Activated CD4-positive, alpha-beta T cell treated with anti-CD3 and anti-CD28 coated beads, Interleukin-2, amount 50 U/mL, for 16 hours (primary cell): ENCODE results near the gene UCN2.
"Not testable (repeated sequence)": the region's sequence is repeated elsewhere in the genome, so short reads cannot be mapped to it uniquely, and the experiment has no call there.

Experiments used
- DNase-seq: peaks from one replicate; pipeline ENCODE4 v3.0.0-alpha.2; 2020

UCN2 gene

GRCh38 chr3:48560648-48561018 is 2.9 kb downstream of the UCN2 start:
- DNase-seq: no peak

GRCh38 chr3:48558493-48559134 is 5.0 kb downstream of the UCN2 start:
- no peak for DNase-seq

- DNase-seq: peak; percentile 100
These were observed 6.6 kb downstream of the UCN2 start, which contains the start of gene PFKFB4 for GRCh38 chr3:48556796-48557626. PFKFB4 (minus strand) TSS chr3:48556803; CDS start chr3:48556777, 26 bp downstream.

- no peak for DNase-seq
These were observed 7.4 kb downstream of the UCN2 start for GRCh38 chr3:48555949-48556795.

GRCh38 chr3:48555231-48555948 is 8.2 kb downstream of the UCN2 start:
- no peak for DNase-seq

GRCh38 chr3:48553886-48554845 is 9.4 kb downstream of the UCN2 start:
- no peak for DNase-seq

GRCh38 chr3:48553361-48553760 is 10.2 kb downstream of the UCN2 start:
- DNase-seq: no peak

GRCh38 chr3:48552111-48552951 is 11.2 kb downstream of the UCN2 start:
- no peak for DNase-seq

- DNase-seq: not testable (repeated sequence)
These were observed 11.9 kb downstream of the UCN2 start for GRCh38 chr3:48551651-48552050.

- peak; percentile 86 for DNase-seq
These were observed 14.6 kb downstream of the UCN2 start for GRCh38 chr3:48548729-48549705.

- no peak for DNase-seq
These were observed 15.5 kb downstream of the UCN2 start for GRCh38 chr3:48548126-48548525.

GRCh38 chr3:48546203-48546829 is 17.3 kb downstream of the UCN2 start:
- no peak for DNase-seq

- DNase-seq: no peak
These were observed 19.4 kb downstream of the UCN2 start for GRCh38 chr3:48544141-48544540.

GRCh38 chr3:48543271-48543866 is 20.2 kb downstream of the UCN2 start:
- DNase-seq: no peak

- DNase-seq: no peak
These were observed 25.1 kb downstream of the UCN2 start for GRCh38 chr3:48538451-48538850.

- no peak for DNase-seq
These were observed 26.8 kb downstream of the UCN2 start for GRCh38 chr3:48536785-48537184.

- DNase-seq: no peak
These were observed 27.5 kb downstream of the UCN2 start for GRCh38 chr3:48536116-48536515.

- DNase-seq: no peak
These were observed 28.0 kb downstream of the UCN2 start for GRCh38 chr3:48535578-48535977.
